ENCODE results near the gene CYP2A6. TPM values are rescaled to one million over a fixed set of nuclear protein-coding genes. Genes with fewer than 3 reads are reported as not detected.
"Not testable (repeated sequence)": the region's sequence is repeated elsewhere in the genome, so short reads cannot be mapped to it uniquely, and the experiment has no call there.

CYP2A6 gene
- total RNA-seq, 6 donors from 2014 or later: 1.5 to 11.6 (median 2.9) TPM; not detected in 1

DNA sequence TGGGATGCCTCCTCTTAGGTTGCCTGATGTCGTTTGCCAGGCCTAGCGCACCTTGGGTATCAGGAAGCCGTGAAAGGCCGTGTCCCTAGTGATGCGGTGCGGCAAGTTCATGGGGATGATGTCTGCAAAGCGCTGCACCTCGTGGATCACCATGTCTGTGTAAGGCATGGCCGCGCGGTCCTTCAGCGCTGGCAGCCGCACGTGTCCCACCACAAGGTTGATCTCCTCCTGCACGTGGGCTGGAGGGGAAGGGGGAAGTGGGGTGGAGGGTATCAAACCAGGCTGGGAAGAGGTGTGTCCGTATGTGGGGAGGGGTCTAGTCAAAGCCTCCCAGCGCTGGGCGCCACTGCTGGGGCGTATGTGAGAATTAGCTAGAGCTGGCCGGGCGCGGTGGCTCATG lies 28.1 kb downstream of the CYP2A6 start:
- Histone ChIP-seq H3K36me3 (peaks cover 0 to 7% (median 3%) of the 10 kb centered on the region in 4 donors), H3K9me3 (no peaks in the 10 kb centered on the region), H3K4me3 (no peak overlapping the region), H3K27me3 (no peaks in the 10 kb centered on the region), H3K27ac (peak overlapping the region in 3 of 4 donors; percentile 46 to 75 (median 54)), H3K4me1 (peaks cover 26 to 42% (median 33%) of the 10 kb centered on the region in 4 donors)
- 87 to 88% methylated on average over 13 to 22 of the region's 22 CpGs for WGBS, 2 donors
- DNase-seq: peak in 1 of 2 donors; percentile 53
- ATAC-seq (ENCODE audit: low FRiP score in 2 of 2): no peak
- no peak for TF ChIP-seq POLR2AphosphoS5 (IDR thresholded peaks at IDR 0.05)
- no peak for TF ChIP-seq POLR2A (IDR thresholded peaks at IDR 0.05)
- TF ChIP-seq, protein P1, sequence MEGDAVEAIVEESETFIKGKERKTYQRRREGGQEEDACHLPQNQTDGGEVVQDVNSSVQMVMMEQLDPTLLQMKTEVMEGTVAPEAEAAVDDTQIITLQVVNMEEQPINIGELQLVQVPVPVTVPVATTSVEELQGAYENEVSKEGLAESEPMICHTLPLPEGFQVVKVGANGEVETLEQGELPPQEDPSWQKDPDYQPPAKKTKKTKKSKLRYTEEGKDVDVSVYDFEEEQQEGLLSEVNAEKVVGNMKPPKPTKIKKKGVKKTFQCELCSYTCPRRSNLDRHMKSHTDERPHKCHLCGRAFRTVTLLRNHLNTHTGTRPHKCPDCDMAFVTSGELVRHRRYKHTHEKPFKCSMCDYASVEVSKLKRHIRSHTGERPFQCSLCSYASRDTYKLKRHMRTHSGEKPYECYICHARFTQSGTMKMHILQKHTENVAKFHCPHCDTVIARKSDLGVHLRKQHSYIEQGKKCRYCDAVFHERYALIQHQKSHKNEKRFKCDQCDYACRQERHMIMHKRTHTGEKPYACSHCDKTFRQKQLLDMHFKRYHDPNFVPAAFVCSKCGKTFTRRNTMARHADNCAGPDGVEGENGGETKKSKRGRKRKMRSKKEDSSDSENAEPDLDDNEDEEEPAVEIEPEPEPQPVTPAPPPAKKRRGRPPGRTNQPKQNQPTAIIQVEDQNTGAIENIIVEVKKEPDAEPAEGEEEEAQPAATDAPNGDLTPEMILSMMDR (IDR thresholded peaks at IDR 0.05): no peak
- no peak for TF ChIP-seq EP300 (IDR thresholded peaks at IDR 0.05)

DNA sequence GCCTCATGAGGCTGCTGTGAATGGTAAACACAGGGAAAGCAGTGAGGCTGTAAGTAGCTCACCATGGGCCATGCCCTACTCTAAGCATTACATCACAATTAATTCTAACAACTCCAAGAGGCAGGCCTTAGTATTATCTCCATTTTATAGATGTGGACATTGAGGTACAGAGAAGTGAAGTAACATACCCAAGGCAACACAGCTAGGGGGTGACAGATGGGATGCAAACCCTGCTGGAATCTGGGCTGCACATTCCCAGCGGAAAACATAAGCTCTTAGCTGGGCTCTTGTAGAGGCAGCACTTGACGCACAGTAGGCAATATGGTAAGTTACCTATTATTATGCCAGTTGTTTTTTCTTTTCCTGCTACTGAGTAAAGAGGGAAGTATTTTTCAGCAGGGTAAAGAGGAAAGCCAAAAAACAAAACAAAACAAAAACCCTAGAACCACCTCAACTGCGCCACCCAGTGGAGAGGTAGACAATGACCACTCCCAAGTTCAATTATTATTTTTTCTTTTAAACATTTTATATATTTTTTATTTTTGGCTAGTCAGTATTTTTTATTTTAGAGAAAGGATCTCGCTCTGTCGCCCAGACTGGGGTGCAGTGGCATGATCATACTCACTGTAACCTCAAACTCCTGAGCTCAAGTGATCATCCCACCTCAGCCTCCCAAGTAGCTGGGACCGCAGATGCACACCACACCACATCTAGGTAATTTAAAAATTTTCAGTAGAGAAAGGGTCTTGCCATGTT lies 30.6 kb downstream of the CYP2A6 start:
- ATAC-seq (ENCODE audit: low FRiP score in 2 of 2): peak; percentile 77 to 82

DNA sequence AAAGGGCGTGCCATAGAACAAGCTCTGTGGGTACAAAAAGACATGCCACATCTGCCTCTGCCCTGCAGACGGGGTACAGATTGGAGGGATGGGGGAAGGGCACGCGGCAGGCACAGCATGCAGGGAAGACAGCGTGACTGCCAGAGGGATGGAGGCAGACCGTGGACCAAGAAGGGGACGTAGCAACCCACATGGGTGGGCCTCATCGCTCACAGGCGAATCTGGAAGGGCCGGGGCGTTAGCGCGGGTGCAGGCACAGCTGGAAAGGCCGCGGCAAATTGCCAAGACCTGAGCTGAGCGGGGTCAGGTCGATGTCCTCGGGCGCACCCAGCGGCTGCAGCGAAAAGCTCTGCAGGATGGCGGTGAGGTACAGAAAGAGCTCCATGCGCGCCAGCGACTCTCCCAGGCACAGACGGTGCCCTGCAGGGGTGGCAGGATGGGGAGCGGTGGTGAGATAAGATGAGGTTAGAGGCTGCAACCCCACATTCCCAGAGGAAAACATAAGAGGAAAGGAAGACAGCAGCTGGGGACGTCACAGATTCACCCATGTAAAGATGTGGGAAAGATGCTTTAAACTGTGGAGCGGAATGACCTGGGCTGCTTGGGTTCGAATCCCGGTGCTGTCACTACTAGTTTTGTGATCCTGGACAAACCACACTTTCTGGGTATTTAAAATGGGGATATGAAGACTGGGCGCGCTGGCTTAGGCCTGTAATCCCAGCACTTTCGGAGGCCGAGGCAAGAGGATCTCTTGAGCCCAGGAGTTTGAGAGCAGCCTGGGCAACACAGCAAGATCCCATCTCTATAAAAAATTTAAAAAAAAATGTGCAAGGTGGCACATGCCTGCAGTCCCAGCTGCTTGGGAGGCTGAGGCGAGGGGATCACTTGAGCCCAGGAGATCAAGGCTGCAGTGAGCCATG lies 31.5 kb downstream of the CYP2A6 start:
- H3K27me3 ChIP-seq, H3K9me3 ChIP-seq, H3K36me3 ChIP-seq: not testable (repeated sequence)
- Histone ChIP-seq H3K27ac (peak overlapping the region in 3 of 4 donors; percentile 58 to 69 (median 68)), H3K4me3 (peak overlapping the region in 3 of 4 donors; percentile 7 to 35 (median 33)), H3K4me1 (peaks cover 22 to 35% (median 28%) of the 10 kb centered on the region in 4 donors)
- ATAC-seq (ENCODE audit: low FRiP score in 2 of 2) (peak; percentile 86 to 88), DNase-seq (peak; percentile 86 to 90)
- WGBS, 2 donors: 33 to 43% methylated on average over 19 to 20 of the region's 36 CpGs
- TF ChIP-seq, protein P1 (IDR thresholded peaks at IDR 0.05): peak in 4 of 6 experiments; percentile 45 to 58 (median 50)
- TF ChIP-seq POLR2AphosphoS5 (IDR thresholded peaks at IDR 0.05): peak; percentile 30 to 35

More for the DNA sequence above, 30.6 kb downstream of the CYP2A6 start:
- H3K4me3 ChIP-seq, DNase-seq, H3K36me3 ChIP-seq, H3K27me3 ChIP-seq, H3K9me3 ChIP-seq: not testable (repeated sequence)
- TF ChIP-seq POLR2A (IDR thresholded peaks at IDR 0.05): peak in 1 of 4 donors; percentile 24
- TF ChIP-seq, protein P1 (IDR thresholded peaks at IDR 0.05): peak; percentile 63 to 90 (median 70)
- Histone ChIP-seq H3K4me1 (peaks cover 26 to 39% (median 32%) of the 10 kb centered on the region in 4 donors), H3K27ac (peak overlapping the region; percentile 53 to 69 (median 60))
- whole genome bisulfite sequencing, 2 donors: 38 to 39% methylated on average over 6 of the region's 6 CpGs

DNA sequence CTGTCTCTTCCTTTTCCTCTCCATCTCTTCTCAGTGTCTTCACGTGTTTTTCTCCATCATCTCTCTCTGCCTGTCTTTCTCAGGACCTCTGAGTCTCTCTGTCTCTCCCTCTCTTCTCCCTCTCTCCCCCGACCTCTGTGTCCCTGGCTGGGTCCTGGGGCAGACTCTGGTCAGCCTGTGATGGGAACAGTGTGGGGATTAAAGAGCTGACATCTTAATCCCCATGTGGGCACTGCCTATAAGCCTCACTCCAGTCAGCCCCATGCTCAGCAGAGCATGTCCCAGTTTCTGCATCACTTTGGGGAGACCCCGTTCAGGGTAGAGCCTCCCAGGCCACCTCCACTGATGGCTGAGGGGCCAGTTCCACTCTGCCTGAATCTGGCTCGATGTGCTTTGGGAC lies 35.0 kb downstream of the CYP2A6 start:
- Histone ChIP-seq H3K27ac (no peak overlapping the region), H3K9me3 (no peaks in the 10 kb centered on the region), H3K4me1 (peaks cover 41 to 46% (median 44%) of the 10 kb centered on the region in 4 donors), H3K36me3 (no peaks in the 10 kb centered on the region), H3K27me3 (no peaks in the 10 kb centered on the region), H3K4me3 (no peak overlapping the region)
- DNase-seq: no peak
- WGBS, 2 donors: 80 to 83% methylated on average over 3 to 4 of the region's 4 CpGs
- no peak for ATAC-seq (ENCODE audit: low FRiP score in 2 of 2)
- TF ChIP-seq POLR2AphosphoS5 (IDR thresholded peaks at IDR 0.05) (no peak), EP300 (IDR thresholded peaks at IDR 0.05) (no peak), POLR2A (IDR thresholded peaks at IDR 0.05) (no peak)
- TF ChIP-seq, protein P1 (IDR thresholded peaks at IDR 0.05): no peak

Measured in upper lobe of left lung (tissue), 6 donors.